Testis (tissue), 3 donors: Measurements from ENCODE around the gene RERE. TPM values are rescaled to one million over a fixed set of nuclear protein-coding genes. Genes with fewer than 3 reads are reported as not detected.

ENCODE experiments used
- DNase-seq: peaks from one replicate; pipeline ENCODE4 v3.0.0-alpha.2; 2019
- H3K27ac ChIP-seq, 2 donors: fragments of 200-600 bp; sonication (generic); one replicate each; pipeline ENCODE4 v1.5.1; 2019
- H3K27me3 ChIP-seq: fragments of 200-600 bp; sonication (generic); one replicate; pipeline ENCODE4 v1.5.1; 2019
- H3K36me3 ChIP-seq: fragments of 200-600 bp; sonication (generic); one replicate; pipeline ENCODE4 v1.5.1; 2017; ENCODE audit warnings: low read depth; ENCODE audit errors: missing control alignments
- H3K4me1 ChIP-seq: fragments of 200-600 bp; sonication (generic); one replicate; pipeline ENCODE4 v1.5.1; 2019
- H3K4me3 ChIP-seq, 2 donors: fragments of 200-600 bp; sonication (generic); one replicate each; pipeline ENCODE4 v1.5.1; 2017 to 2019
- H3K9me3 ChIP-seq: fragments of 200-600 bp; sonication (generic); one replicate; pipeline ENCODE4 v1.5.1; 2017
- CTCF ChIP-seq, 3 experiments: fragments of 450-650 bp in 2 of 3; fragments of 200-600 bp in 1 of 3; sonication (generic) in 1 of 3; IDR thresholded peaks; one replicate each; pipeline ENCODE4 v1.5.1; 2016 to 2019; ENCODE audit warnings: antibody characterized with exemption in 3 of 3, mild to moderate bottlenecking in 2 of 3, moderate library complexity in 1 of 3
- POLR2A ChIP-seq: fragments of 450-650 bp; IDR thresholded peaks from one replicate; pipeline ENCODE4 v1.6.1; 2017; ENCODE audit warnings: antibody characterized with exemption, mild to moderate bottlenecking, moderate library complexity
- WGBS, 2 donors: methylation state at CpG; one replicate each; pipeline ENCODE4 v1.1.5; 2018; 5-methylcytosine and 5-hydroxymethylcytosine counted together
- intact Hi-C: fragments of 100-400 bp; cut with DNase I; formaldehyde crosslinking; loops from one replicate; pipeline ENCODE4 v1.15.1; 2023; ENCODE audit warnings: low total_unique reads
- polyA plus RNA-seq: library from polyadenylated mRNA; stranded (reverse); fragments of 350-450 nt; fragmentation: Illumina TruSeq; extraction: RNeasy Lipid Tissue Mini Kit (QIAGEN cat#74804); gene quantifications from one replicate; pipeline ENCODE4 v1.2.3, GENCODE V29; 2014; ENCODE audit warnings: low read depth, low replicate concordance; ENCODE audit not compliant: insufficient read depth
- total RNA-seq, 2 donors: library from RNA; depleted of rRNA; stranded (reverse); fragments of >200 nt; gene quantifications; one replicate each; pipeline ENCODE4 v1.2.3, GENCODE V29; 2016

RERE gene
- total and polyA plus RNA-seq, 3 donors from 2014 or later: 90.8 to 229 (median 203) TPM

- no peaks in the 10 kb centered on the region for H3K9me3 ChIP-seq
- intact Hi-C loops: no loop called here
- no peaks in the 10 kb centered on the region for H3K27me3 ChIP-seq
- DNase-seq: no peak
- H3K27ac ChIP-seq: no peak overlapping the region
- 88% methylated on average over 6 of the region's 6 CpGs for WGBS, 2 donors
- H3K4me3 ChIP-seq: no peak overlapping the region
- H3K36me3 ChIP-seq: no peaks in the 10 kb centered on the region
- TF ChIP-seq CTCF (IDR thresholded peaks at IDR 0.05) (no peak), POLR2A (no peak)
- H3K4me1 ChIP-seq: no peaks in the 10 kb centered on the region
These were observed 71.6 kb downstream of the RERE start for GRCh38 chr1:8745749-8746390.

GRCh38 chr1:8745346-8745745 is 72.1 kb downstream of the RERE start:
- no peak for DNase-seq
- Histone ChIP-seq H3K4me3 (no peak overlapping the region), H3K36me3 (no peaks in the 10 kb centered on the region), H3K9me3 (no peaks in the 10 kb centered on the region), H3K27ac (no peak overlapping the region), H3K27me3 (no peaks in the 10 kb centered on the region), H3K4me1 (no peaks in the 10 kb centered on the region)
- TF ChIP-seq CTCF (IDR thresholded peaks at IDR 0.05) (no peak), POLR2A (no peak)
- intact Hi-C loops: no loop called here
- WGBS, 2 donors: 88 to 91% methylated on average over 6 of the region's 6 CpGs

- Histone ChIP-seq H3K36me3 (no peaks in the 10 kb centered on the region), H3K4me1 (no peaks in the 10 kb centered on the region), H3K27ac (no peak overlapping the region), H3K27me3 (no peaks in the 10 kb centered on the region), H3K9me3 (no peaks in the 10 kb centered on the region), H3K4me3 (no peak overlapping the region)
- DNase-seq: no peak
- WGBS, 2 donors: 94 to 96% methylated on average over 6 of the region's 6 CpGs
- TF ChIP-seq CTCF (IDR thresholded peaks at IDR 0.05) (no peak), POLR2A (no peak)
- intact Hi-C loops: no loop called here
These were observed 75.2 kb downstream of the RERE start for GRCh38 chr1:8742022-8742924.

- Histone ChIP-seq H3K9me3 (no peaks in the 10 kb centered on the region), H3K4me3 (no peak overlapping the region), H3K36me3 (no peaks in the 10 kb centered on the region), H3K27ac (no peak overlapping the region), H3K27me3 (no peaks in the 10 kb centered on the region), H3K4me1 (no peaks in the 10 kb centered on the region)
- TF ChIP-seq POLR2A: no peak
- no peak for TF ChIP-seq CTCF (IDR thresholded peaks at IDR 0.05)
- DNase-seq: no peak
- intact Hi-C loops: no loop called here
These were observed 77.4 kb downstream of the RERE start for GRCh38 chr1:8740034-8740449.
